Adrenal gland (tissue), 12 donors: ENCODE measurements around the gene PLK1. TPM values are rescaled to one million over a fixed set of nuclear protein-coding genes. Genes with fewer than 3 reads are reported as not detected.

Experiments used
- DNase-seq, 7 donors: peaks; one replicate each; pipeline ENCODE4 v3.0.0-alpha.2; 2019 to 2020
- H3K27ac ChIP-seq, 5 donors: fragments of 200-600 bp; sonication (generic) in 4 of 5; 1 replicate in 3 of 5; 2 replicates in 2 of 5; pipeline versions ENCODE4 v1.5.1 to v1.8.0; 2016 to 2020; ENCODE audit warnings: mild to moderate bottlenecking in 1 of 5
- H3K27me3 ChIP-seq: fragments of 200-600 bp; 2 replicates; pipeline ENCODE4 v1.8.0; 2021
- H3K36me3 ChIP-seq, 2 donors: fragments of 200-600 bp; replicated peaks in 1 of 2; 1 replicate in 1 of 2; 2 replicates in 1 of 2; pipeline versions ENCODE4 v1.5.1 to v1.8.0; 2018 to 2022
- H3K4me1 ChIP-seq, 2 donors: fragments of 200-600 bp; replicated peaks in 1 of 2; 1 replicate in 1 of 2; 2 replicates in 1 of 2; pipeline versions ENCODE4 v1.5.1 to v1.8.0; 2018 to 2021
- H3K4me3 ChIP-seq, 4 donors: fragments of 200-600 bp; sonication (generic) in 3 of 4; one replicate each; pipeline ENCODE4 v1.5.1; 2016 to 2018
- H3K9me3 ChIP-seq, 3 donors: fragments of 200-600 bp; sonication (generic) in 1 of 3; replicated peaks in 1 of 3; 1 replicate in 2 of 3; 2 replicates in 1 of 3; pipeline versions ENCODE4 v1.5.1 to v1.8.0; 2016 to 2021
- CTCF ChIP-seq, 6 experiments: fragments of 450-650 bp in 4 of 6; fragments of 200-600 bp in 2 of 6; sonication (generic) in 1 of 6; IDR thresholded peaks; 1 replicate in 5 of 6; 2 replicates in 1 of 6; pipeline versions ENCODE4 v1.5.1 to v1.8.0; 2016 to 2021; ENCODE audit warnings: antibody characterized with exemption in 6 of 6, mild to moderate bottlenecking in 2 of 6, moderate library complexity in 1 of 6
- POLR2A ChIP-seq, 2 donors: fragments of 450-650 bp; IDR thresholded peaks; one replicate each; pipeline ENCODE4 v1.6.1; 2017; ENCODE audit warnings: antibody characterized with exemption in 2 of 2, mild to moderate bottlenecking in 2 of 2, moderate library complexity in 1 of 2
- WGBS, 4 donors: extraction: QIAGEN DNeasy Blood & Tissue Kit in 2 of 4; methylation state at CpG; one replicate each; pipeline versions ENCODE4 v1.1.5 to v1.1.7; 2013 to 2017; 5-methylcytosine and 5-hydroxymethylcytosine counted together
- intact Hi-C, 2 donors: fragments of 100-400 bp; cut with DNase I; formaldehyde crosslinking; loops; one replicate each; pipeline versions ENCODE4 v1.14.1 to v1.15.0; 2022 to 2023
- polyA plus RNA-seq, 3 donors: library from polyadenylated mRNA; stranded (reverse); fragments of 200-250 nt in 2 of 3; fragments of 350-450 nt in 1 of 3; fragmentation: Illumina TruSeq in 1 of 3; extraction: RNeasy Lipid Tissue Mini Kit (QIAGEN cat#74804) in 1 of 3; gene quantifications; one replicate each; pipeline ENCODE4 v1.2.3, GENCODE V29; 2013 to 2014
- total RNA-seq, 9 donors: library from RNA; depleted of rRNA in 4 of 9; stranded (reverse); fragments of >200 nt in 4 of 9; fragments of 120-200 nt in 1 of 9; fragmentation: NEBNext Ultra II Directional in 1 of 9; extraction: Animal tissue kit (Norgen Biotek cat#: 25700) in 1 of 9; gene quantifications; one replicate each; pipeline versions ENCODE4 v1.1.0 to v1.2.4, GENCODE V29; 2013 to 2023
- donor health status: healthy with polysubstance abuse.
- donor health status: Bipolar disorder and iron deficiency.
- donor health status: DM: yes; HTN: yes; CAD: no.
- donor health status: DM: no; HTN: no; CAD: no.
- donor health status: DM: no; HTN: no; CAD: no.
- donor health status: DM: yes; HTN: yes; CAD: no.

PLK1 gene
- total and polyA plus RNA-seq, 12 donors: 0.18 to 4.8 (median 2.7) TPM

- no peaks in the 10 kb centered on the region for H3K4me1 ChIP-seq
- TF ChIP-seq POLR2A (IDR thresholded peaks at IDR 0.05) (no peak), CTCF (IDR thresholded peaks at IDR 0.05) (no peak)
- no peaks in the 10 kb centered on the region for H3K9me3 ChIP-seq
- H3K36me3 ChIP-seq: no peaks in the 10 kb centered on the region
- no peak for DNase-seq
- 60 to 95% (median 71%) methylated on average over 1 of the region's 1 CpG for WGBS, 4 donors
- no peak overlapping the region for H3K27ac ChIP-seq
- H3K4me3 ChIP-seq: no peak overlapping the region
- peaks cover 10% of the 10 kb centered on the region for H3K27me3 ChIP-seq
- intact Hi-C loops: loop anchor here in 1 of 2 donors (10.0 kb wide), 1 partner anchor 295 kb away; no protein-coding TSS in a partner anchor
Measured at GRCh38 chr16:23739516-23739915, 60.8 kb downstream of the PLK1 start.

Other genes starting within 250 kb of the PLK1 start
- gene COG7, start 225.7 kb upstream of the PLK1 start, total RNA-seq: 10 to 100 TPM; 10.7 to 25.7 (median 20.9) TPM
- 10 to 100 TPM; 19.2 to 50.1 (median 37.3) TPM for gene COG7, start 225.7 kb upstream of the PLK1 start, polyA plus RNA-seq
- 100 to 1,000 TPM in 7 of 9 donors, 10 to 100 TPM in 2; 57.4 to 143 (median 117) TPM for gene GGA2, start 168.4 kb upstream of the PLK1 start, total RNA-seq
- 100 to 1,000 TPM in 1 of 3 donors, 10 to 100 TPM in 2; 37.7 to 129 (median 66.5) TPM for gene GGA2, start 168.4 kb upstream of the PLK1 start, polyA plus RNA-seq
- gene EARS2, start 121.5 kb upstream of the PLK1 start, total RNA-seq: 10 to 100 TPM; 20.0 to 85.7 (median 29.5) TPM
- 10 to 100 TPM; 30.0 to 44.6 (median 38.4) TPM for gene EARS2, start 121.5 kb upstream of the PLK1 start, polyA plus RNA-seq
- gene UBFD1, start 121.2 kb upstream of the PLK1 start, total RNA-seq: 100 to 1,000 TPM in 3 of 9 donors, 10 to 100 TPM in 6; 58.5 to 151 (median 94.5) TPM
- 10 to 100 TPM in 2 of 3 donors, 1 to 10 TPM in 1; 9.5 to 65.8 (median 10.9) TPM for gene UBFD1, start 121.2 kb upstream of the PLK1 start, polyA plus RNA-seq
- 100 to 1,000 TPM; 103 to 306 (median 137) TPM for gene NDUFAB1, start 82.6 kb upstream of the PLK1 start, total RNA-seq
- 100 to 1,000 TPM in 1 of 3 donors, 10 to 100 TPM in 2; 67.6 to 170 (median 81.6) TPM for gene NDUFAB1, start 82.6 kb upstream of the PLK1 start, polyA plus RNA-seq
- 10 to 100 TPM in 4 of 9 donors, 1 to 10 TPM in 5; 2.8 to 12.9 (median 9.8) TPM for gene PALB2, start 37.6 kb upstream of the PLK1 start, total RNA-seq
- gene PALB2, start 37.6 kb upstream of the PLK1 start, polyA plus RNA-seq: 10 to 100 TPM in 2 of 3 donors, 1 to 10 TPM in 1; 9.6 to 16.4 (median 11.8) TPM
- 10 to 100 TPM; 22.7 to 67.8 (median 43.1) TPM for gene DCTN5, start 37.4 kb upstream of the PLK1 start, total RNA-seq
- 10 to 100 TPM in 1 of 3 donors, 1 to 10 TPM in 2; 7.9 to 64.4 (median 9.8) TPM for gene DCTN5, start 37.4 kb upstream of the PLK1 start, polyA plus RNA-seq
- 1 to 10 TPM in 4 of 9 donors, under 1 TPM in 4, not detected in 1; 0.20 to 2.7 (median 1.2) TPM for gene ERN2, start 34.3 kb downstream of the PLK1 start, total RNA-seq
- gene ERN2, start 34.3 kb downstream of the PLK1 start, polyA plus RNA-seq: 1 to 10 TPM in 2 of 3 donors, under 1 TPM in 1; 0.60 to 1.5 (median 1.3) TPM
- gene CHP2, start 76.1 kb downstream of the PLK1 start, total RNA-seq: 1 to 10 TPM in 1 of 9 donors, under 1 TPM in 1, not detected in 7; 0.07 to 1.4 TPM
- under 1 TPM in 2 of 3 donors, not detected in 1; 0.07 to 0.16 TPM for gene CHP2, start 76.1 kb downstream of the PLK1 start, polyA plus RNA-seq
- gene PRKCB, start 157.1 kb downstream of the PLK1 start, total RNA-seq: 1 to 10 TPM in 8 of 9 donors, under 1 TPM in 1; 0.72 to 8.0 (median 4.2) TPM
- 1 to 10 TPM in 2 of 3 donors, under 1 TPM in 1; 0.54 to 1.7 (median 1.5) TPM for gene PRKCB, start 157.1 kb downstream of the PLK1 start, polyA plus RNA-seq